Kidney glomerular epithelial cell (primary cell): Measurements from ENCODE around the gene SLC35E1.

Experiments used
- DNase-seq: peaks from one replicate; lab custom pipeline; 2025; lab: John Stamatoyannopoulos, UW

The SLC35E1 gene

GRCh38 chr19:16598848-16599247 is 26.6 kb upstream of the SLC35E1 start:
- no peak for DNase-seq

- DNase-seq = no peak
Measured at GRCh38 chr19:16596399-16596798, 24.2 kb upstream of the SLC35E1 start.

GRCh38 chr19:16595097-16595496 is 22.9 kb upstream of the SLC35E1 start:
- DNase-seq = no peak

- no peak for DNase-seq
Measured at GRCh38 chr19:16594681-16595091, 22.5 kb upstream of the SLC35E1 start.

- DNase-seq = no peak
Measured at GRCh38 chr19:16594131-16594586, 21.9 kb upstream of the SLC35E1 start.

- DNase-seq = no peak
Measured at GRCh38 chr19:16593181-16593580, 21.0 kb upstream of the SLC35E1 start.

GRCh38 chr19:16591803-16592556 is 19.8 kb upstream of the SLC35E1 start:
- DNase-seq = no peak

GRCh38 chr19:16590876-16591802 is 18.9 kb upstream of the SLC35E1 start:
- DNase-seq = no peak

GRCh38 chr19:16589917-16590316 is 17.7 kb upstream of the SLC35E1 start:
- no peak for DNase-seq

GRCh38 chr19:16588824-16589577 is 16.8 kb upstream of the SLC35E1 start:
- DNase-seq = no peak

GRCh38 chr19:16587833-16588823 is 15.9 kb upstream of the SLC35E1 start:
- no peak for DNase-seq

- DNase-seq = no peak
Measured at GRCh38 chr19:16586991-16587832, 15.0 kb upstream of the SLC35E1 start.

- DNase-seq = no peak
Measured at GRCh38 chr19:16586477-16586871, 14.3 kb upstream of the SLC35E1 start.

- DNase-seq = no peak
Measured at GRCh38 chr19:16585808-16586476, 13.7 kb upstream of the SLC35E1 start.

GRCh38 chr19:16585094-16585801 is 13.0 kb upstream of the SLC35E1 start:
- DNase-seq = no peak

GRCh38 chr19:16584248-16585093 is 12.3 kb upstream of the SLC35E1 start:
- peak; percentile 21 for DNase-seq

GRCh38 chr19:16582486-16583261 is 10.5 kb upstream of the SLC35E1 start:
- DNase-seq = no peak
